Activated naive CD8-positive, alpha-beta T cell treated with anti-CD3 and anti-CD28 coated beads for 36 hours (primary cell): ENCODE measurements around the gene ARF5. TPM values are rescaled to one million over a fixed set of nuclear protein-coding genes. Genes with fewer than 3 reads are reported as not detected.

Experiments used
- total RNA-seq, 2 experiments: library from RNA; stranded (reverse); gene quantifications; one replicate each; pipeline ENCODE4 v1.2.3, GENCODE V29; 2021

The ARF5 gene
- total RNA-seq, 2 experiments from 2014 or later: 93.1 to 93.6 TPM

Other genes starting within 250 kb of the ARF5 start
- 10 to 100 TPM; 32.1 to 34.2 TPM for gene ZNF800, start 195.7 kb upstream of the ARF5 start, total RNA-seq
- gene GCC1, start 2.8 kb upstream of the ARF5 start, total RNA-seq: 10 to 100 TPM; 15.6 to 16.9 TPM
- 1 to 10 TPM in 1 of 2 experiments, under 1 TPM in 1; 0.91 to 1.0 TPM for gene FSCN3, start 5.3 kb downstream of the ARF5 start, total RNA-seq
- gene PAX4, start 29.7 kb downstream of the ARF5 start, total RNA-seq: not detected
- gene SND1, start 63.8 kb downstream of the ARF5 start, total RNA-seq: 100 to 1,000 TPM; 192 to 201 TPM